Fibroblast of upper back skin (primary cell): ENCODE results near the gene RAB3A.
"Not testable (repeated sequence)": the region's sequence is repeated elsewhere in the genome, so short reads cannot be mapped to it uniquely, and the experiment has no call there.

Source experiments
- DNase-seq: peaks from one replicate; pipeline ENCODE4 v3.0.0-alpha.2; 2013

Gene RAB3A

DNA sequence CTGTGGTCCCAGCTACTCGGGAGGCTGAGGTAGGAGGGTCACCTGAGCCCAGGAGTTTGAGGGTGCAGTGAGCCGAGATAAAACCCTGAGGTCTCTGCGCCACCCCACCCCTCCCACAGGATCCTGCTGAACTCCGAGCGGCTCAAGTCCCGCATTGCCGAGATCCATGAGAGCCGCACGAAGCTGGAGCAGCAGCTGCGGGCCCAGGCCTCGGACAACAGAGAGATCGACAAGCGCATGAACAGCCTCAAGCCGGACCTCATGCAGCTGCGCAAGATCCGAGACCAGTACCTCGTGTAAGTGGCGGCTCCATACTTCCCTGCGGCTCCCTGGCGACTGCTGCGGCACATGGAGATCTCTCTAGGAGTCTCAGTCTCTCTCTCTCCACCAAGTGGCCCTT lies 36.8 kb downstream of the RAB3A start:
- DNase-seq = no peak

DNA sequence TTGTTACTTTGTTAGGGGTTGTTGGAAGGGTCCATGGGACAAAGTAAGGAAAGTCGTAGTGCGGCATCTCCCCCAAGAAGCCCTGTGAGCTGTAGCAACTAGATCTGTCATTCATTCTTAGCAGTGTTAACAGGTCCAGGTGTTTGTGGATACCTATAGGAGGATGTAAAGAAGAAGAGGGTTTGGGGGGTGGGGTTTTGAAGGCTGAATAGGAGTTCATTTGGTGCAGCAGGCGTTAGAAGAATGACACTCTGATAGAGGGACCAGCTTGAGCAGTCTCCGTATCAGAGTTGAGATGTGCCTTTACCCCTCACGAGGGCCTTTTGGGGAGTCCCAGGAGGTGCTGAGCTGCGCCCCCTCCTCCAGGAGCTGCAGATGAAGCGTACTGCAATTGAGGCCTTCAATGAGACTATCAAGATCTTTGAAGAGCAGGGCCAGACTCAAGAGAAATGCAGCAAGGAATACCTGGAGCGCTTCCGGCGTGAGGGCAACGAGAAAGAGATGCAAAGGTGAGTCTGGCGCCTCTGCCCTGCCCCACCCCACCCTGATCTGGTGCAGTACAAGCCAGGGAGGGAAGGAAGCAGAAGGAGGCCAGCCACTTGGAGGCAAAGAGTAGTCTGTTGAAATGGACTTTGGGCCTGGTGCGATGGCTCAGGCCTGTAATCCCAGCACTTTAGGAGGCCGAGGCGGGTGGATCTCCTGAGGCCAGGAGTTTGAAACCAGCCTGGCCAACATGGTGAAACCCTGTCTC lies 37.9 kb downstream of the RAB3A start:
- DNase-seq = no peak

DNA sequence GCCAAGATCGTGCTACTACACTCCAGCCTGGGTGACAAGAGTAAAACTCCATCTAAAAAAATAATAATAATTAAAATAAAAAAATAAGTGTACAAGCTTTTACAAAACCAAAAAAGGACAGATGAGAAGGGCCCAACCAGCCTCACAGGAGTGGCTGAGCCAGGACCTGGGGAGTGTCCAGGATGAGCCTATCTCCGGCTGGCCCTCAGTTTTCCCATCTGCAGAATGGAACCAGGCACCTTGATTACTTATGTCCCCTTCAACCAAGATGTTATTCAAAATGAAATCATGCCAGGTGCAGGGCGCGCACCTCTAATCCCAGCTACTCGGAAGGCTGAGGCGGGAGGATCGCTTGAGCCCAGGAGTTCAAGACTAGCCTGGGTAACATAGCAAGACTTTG lies 39.8 kb downstream of the RAB3A start:
- DNase-seq = no peak

DNA sequence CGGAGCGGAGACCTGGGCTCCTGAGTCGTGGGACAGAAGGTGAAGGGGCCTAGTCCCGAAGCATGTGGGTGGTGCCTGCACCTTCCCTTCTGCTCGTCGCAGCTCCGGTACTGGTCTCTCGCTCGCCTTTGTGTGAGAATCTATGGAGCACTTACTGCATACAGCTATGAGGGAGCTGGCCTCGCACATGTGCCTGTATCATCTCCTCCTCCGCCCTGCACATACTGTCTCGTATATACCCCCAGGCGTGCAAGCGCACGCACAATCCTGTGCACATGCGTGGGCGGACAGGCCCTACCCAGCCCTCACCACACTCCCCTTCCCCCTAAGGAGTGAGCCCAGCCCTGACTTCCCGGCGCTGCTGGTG lies 42.2 kb downstream of the RAB3A start:
- no peak for DNase-seq

DNA sequence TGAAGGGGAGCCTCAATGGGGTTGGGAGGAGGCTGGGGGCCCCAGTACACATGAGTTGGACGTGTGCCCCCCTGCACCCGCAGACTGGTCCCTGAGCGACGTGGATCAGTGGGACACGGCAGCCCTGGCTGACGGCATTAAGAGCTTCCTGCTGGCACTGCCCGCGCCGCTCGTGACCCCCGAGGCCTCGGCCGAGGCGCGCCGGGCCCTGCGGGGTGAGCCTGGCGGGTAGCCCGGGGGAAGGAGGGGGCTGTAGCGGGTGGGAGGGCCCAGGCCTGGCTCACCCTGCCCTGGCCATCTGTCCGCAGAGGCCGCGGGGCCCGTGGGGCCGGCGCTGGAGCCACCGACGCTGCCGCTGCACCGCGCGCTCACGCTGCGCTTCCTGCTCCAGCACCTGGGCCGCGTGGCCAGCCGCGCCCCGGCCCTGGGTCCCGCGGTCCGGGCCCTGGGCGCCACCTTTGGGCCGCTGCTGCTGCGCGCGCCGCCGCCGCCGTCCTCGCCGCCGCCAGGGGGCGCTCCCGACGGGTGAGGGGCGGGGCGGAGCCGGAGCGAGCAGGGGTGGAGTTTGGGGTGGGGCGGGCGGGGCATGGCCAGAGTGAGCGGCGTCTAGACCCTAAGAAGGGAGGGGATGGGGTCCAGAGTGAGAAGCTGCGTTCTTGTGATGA lies 42.7 kb downstream of the RAB3A start:
- DNase-seq = peak; percentile 51

DNA sequence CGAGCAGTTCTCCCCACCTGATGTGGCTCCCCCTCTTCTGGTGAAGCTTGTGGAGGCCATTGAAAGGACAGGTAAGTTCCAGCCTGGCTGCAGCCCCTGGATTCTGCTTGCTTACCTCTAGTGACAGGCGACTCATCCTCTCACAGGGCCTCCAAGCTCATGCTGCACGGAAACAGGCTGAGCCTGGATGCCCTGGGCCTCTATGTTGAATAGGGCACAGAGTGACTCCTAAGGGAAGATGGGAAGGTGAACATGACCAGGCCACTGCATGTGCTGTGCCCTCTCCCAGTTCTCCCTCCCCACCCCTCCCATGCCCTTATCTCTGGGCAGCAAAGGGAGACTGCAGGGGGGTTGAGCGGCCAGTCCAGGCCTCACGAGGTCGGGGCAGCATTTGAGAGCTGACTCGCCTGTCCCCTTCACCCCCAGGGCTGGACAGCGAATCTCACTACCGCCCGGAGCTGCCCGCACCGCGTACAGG lies 43.3 kb downstream of the RAB3A start:
- DNase-seq = no peak

DNA sequence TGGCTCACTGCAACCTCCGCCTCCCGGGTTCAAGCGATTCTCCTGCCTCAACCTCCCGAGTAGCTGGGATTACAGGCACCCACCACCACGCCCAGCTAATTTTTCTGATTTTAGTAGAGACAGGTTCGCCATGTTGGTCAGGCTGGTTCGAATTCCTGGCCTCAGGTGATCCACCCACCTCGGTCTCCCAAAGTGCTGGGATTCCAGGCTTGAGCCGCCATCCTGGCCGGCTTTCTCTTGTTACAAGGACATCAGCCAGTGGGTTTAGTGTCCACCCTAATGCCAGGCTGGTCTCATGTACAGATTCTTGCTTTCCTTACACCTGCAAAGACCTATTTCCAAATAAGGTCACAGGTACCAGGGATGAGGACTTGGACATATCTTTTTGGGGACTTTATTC lies 44.0 kb downstream of the RAB3A start:
- no peak for DNase-seq

DNA sequence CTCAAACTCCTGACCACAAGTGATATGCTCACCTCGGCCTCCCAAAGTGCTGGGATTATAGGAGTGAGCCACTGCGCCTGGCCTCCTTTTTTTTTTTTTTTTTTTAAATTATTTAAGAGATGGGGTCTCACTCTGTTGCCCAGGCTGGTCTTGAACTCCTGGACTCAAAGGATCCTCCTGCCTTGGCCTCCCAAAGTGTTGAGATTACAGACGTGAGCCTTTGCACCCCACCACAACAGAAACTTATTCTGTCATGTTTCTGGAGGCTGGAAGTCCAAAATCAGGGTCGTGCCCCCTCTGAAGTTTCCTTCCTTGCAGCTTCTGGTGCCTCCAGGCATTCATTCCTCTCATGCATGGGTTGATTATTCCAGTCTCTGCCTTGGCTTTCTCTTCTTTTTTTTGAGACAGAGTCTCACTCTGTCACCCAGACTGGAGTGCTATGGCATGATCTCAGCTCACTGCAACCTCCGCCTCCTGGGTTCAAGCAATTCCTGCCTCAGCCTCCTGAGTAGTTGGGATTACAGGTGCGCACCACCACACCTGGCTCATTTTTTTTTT lies 44.7 kb downstream of the RAB3A start:
- DNase-seq = not testable (repeated sequence)

DNA sequence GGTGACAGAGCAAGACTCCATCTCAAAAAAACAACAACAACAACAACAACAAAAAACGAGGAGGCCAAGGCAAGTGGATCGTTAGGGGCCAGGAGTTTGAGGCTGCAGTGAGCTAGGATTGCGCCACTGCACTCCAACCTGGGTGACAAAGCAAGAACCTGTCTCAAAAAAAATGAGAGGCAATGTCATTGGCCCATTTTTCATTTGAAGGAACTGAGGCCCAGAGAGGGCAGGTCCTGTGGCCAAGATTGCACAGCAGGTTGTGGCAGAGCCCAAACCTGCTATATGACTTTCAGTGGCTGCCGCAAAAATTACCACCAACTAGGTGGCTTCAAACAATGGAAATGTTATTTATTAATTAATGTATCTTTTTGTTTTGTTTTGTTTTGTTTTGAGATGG lies 45.4 kb downstream of the RAB3A start:
- DNase-seq = no peak

DNA sequence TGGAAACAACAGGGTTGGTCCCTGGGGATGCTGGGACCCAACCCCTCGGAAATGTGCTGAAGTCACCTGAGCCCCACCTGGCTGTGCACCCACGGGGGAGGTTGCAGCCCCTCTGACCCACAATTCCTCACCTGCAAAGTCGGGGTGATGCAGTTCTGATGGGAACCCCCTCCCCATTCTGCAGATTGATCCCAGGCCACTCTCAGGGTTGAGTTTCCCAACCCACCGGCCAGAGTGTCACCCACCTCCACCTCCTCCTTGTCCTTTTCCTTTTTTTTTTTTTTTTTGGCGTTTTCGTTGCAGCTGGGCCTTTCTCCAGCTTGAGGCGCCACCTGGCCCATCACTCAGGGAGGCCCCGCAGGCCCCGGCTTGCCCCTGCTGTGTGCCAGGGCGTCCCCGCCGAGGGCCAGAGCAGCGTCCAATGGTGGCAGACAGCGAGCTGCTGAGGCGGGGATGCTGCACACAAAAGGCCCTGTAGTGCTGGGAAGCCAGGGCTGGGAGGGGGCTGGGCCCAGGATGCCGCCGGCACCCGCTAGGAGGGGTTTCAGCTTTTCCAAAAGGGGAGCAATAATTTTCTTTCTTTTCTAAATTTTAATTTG lies 46.3 kb downstream of the RAB3A start:
- no peak for DNase-seq

DNA sequence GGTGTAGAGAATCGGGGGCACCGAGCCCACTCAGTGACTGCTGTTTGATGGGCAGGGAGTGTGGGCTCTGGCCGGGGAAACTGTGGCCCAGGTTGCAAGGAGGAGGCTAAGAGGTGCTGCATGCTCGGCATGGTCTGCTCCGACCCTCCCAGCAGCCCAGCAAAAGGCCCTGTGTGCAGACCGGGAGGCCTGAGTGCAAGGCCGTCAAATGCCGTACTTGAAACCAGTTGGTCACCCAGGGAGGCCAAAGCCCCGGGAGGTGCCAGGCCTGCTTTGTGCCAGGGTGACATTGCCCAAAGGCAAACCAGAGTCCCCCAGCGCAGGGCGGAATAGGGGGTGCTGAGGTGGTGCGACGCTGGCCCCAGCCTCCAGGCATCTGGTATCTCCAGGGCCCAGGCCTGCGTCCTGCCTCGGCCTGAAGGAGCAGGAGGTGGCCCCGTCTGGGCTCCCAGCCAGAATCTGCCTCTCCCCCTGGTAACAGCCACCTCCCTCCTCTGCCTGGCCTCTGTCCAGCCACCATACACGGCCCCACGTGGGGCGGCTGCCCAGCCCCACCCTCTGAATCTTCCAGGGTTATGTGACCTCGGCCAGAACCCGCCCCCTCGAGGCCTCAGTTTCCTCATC lies 46.9 kb downstream of the RAB3A start:
- DNase-seq = peak; percentile 72

DNA sequence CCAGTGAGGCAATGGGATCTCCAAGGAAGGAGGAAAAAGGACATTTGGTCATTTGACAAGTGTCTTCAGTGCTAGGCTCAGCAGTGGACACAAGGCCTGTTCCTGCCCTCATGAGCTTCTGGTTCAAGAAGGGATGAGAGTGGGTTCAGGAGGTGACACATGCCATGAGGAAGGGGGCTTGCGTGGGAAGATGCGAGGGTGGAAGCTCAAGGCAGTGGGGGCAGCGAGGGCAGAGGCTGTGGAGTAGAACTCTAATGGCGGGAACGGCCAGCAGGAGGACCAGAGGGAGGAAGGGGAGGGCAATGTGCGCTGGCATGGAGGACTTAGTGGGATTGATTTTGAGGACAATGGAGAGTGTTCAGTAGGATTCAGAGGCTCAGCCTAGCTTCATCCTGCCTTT lies 47.6 kb downstream of the RAB3A start:
- DNase-seq = no peak

DNA sequence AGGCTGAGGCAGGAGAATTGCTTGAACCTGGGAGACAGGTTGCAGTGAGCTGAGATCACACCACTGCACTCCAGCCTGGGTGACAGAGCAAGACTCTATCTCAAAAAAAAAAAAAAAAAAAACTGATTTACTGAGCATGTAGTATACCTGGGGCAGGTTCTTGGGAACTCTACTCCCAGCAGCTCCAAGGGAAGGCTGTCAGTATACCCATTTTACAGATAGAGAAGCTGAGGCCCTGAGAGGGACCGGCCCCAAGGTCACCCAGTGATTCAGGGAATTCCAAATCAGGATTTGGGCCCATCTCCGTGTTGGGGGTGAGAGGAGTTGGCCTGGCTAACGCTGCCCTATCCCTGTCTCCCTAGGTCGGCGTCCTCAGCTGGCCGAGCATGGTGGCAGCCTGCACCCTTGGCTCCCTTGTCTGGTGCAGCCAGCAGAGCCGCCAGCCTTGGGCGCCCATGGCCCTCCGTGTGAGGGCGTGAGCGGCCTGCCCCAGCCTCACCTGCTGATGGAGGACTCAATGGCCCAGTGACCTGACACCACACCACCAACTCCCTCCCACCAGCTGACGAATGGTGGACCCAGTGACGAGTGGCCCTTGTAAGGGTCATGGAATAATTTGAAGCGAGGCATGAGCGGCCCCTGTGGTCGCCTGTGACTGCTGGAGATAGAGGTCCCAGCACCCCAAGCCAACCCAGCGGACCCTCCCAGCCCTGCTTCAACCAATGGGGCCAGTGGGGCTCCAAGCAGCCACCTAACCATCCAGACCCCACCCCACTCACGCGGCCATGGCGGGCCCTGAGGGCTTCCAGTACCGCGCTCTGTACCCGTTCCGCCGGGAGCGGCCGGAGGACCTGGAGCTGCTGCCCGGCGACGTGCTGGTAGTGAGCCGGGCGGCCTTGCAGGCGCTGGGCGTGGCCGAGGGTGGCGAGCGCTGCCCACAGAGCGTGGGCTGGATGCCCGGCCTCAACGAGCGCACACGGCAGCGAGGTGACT lies 48.5 kb downstream of the RAB3A start:
- DNase-seq = no peak

DNA sequence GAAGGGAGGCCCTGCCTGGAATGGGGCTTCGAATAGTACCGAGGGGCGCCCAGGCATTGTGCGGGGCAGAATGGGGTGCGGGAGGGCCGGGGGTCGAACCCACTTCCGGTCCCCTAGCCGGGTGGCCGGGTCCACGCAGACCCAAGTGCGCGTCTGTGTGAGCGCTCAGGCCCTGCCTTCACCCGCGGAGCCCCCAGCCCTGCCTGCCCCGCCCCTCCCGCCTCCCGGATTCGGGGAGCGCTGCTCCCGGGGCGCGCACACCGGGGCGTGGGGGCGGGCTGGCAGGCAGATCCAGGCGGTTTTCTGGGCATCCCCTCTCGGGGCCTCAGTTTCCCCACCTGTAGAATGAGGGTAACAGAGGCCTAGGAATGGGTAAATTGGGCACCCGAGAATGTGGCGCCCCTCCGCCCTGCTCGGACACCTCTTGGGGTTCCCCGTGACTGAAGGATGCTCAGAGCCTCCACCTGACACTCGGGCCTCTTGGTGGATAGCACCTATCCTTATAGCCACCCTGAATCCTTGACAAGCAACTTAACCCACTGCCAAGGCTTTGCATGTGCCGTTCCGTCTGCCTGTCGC lies 50.2 kb downstream of the RAB3A start:
- no peak for DNase-seq

DNA sequence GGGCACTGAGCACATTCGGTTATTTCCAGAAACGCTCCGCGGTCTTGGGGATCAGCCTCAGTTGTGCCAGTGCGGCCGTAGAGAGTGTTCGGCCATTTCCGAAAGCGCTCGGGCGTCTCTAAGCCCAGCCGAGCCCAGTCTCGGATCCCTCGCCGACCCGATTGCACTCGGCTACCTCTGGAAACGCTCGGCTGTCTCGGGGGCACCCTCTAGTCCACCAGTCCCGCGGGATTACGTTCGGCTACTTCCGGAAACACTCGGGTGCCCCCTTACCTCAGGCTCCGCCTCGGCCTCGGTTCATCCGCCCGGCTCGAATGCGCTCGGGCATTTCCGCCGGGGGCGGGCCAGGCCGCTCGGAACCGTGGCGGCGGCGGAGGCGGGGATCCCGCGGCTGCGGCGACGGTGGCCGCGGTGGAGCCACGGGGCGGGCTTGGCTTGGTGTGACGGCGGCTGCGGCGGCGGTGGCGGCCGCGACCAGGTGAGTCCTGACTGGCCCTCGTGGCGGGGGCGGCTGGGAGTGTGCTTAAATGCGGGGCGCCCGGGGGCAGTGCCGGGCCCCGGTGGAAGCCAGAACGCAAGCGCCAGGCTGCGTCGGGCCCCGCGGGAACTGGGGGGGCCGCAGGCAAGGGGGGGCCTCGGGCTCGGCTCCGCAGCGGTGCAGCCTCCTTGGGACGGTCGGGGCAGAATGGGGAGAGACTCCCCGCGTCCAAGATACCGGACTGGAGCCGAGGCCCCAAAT lies 50.9 kb downstream of the RAB3A start, which contains the start of gene PIK3R2:
Gene PIK3R2 (plus strand): TSS at position 347 of the 739 bp plus-strand sequence. CDS start 2,717 bp downstream, outside the sequence.
- DNase-seq = peak; percentile 99

DNA sequence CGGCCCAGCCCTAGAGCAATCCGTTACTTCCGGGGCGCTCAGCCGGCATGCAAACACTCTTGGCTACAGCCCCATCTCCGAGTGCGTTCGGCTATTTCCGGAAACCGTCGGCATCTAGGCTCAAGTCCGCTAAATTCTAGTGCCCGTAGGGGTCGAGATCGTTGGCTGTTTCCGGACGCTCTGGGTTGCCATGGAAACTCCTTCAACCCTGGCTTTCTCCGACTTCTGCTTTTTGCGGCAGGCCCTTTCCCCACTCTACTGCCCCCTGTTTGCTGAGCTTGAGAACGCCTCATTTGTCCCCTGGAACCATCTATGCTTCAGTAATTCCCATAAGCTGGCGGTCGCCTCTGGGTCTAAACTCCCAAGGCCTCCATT lies 51.4 kb downstream of the RAB3A start:
- DNase-seq = peak; percentile 98

DNA sequence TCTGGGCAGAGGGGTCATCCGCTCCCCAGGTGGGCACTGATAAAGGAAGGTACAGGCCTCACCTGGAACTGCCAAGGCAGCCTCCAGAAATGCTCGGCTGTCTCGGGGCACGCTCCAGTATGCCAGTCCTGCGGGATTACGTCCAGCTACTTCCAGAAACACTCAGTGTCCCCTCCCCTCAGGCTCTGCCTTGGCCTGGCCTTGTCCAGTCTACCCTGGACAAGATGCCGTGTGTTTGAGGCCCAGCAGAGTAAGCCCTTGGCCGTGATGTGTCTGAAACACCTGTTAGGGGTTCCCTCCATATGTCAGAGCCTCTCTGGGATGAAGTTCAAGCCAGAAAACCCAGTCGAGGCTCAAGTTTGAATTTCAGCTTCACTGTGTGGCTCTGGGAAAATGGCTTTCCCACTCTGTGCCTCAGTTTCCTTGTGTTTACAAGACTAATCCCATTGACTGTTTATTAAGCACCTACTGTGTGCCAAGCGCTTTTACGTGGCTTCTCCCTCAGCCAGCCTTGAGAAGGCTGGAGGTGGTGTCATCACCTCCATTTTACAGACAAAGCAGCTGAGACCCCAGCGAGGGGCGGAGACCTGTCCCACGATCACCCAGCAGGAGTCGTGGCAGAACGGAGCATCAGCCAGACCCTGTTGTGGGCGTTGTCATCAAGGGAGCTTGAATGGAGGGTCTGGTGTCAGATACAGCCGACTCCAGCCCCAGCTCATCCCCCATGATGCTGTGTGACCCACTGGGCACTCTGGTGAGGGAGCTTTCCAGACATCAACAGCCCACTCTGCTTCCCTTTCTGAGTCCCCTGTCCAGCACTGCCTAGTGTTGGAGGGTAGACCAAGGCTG lies 52.8 kb downstream of the RAB3A start:
- DNase-seq = no peak

DNA sequence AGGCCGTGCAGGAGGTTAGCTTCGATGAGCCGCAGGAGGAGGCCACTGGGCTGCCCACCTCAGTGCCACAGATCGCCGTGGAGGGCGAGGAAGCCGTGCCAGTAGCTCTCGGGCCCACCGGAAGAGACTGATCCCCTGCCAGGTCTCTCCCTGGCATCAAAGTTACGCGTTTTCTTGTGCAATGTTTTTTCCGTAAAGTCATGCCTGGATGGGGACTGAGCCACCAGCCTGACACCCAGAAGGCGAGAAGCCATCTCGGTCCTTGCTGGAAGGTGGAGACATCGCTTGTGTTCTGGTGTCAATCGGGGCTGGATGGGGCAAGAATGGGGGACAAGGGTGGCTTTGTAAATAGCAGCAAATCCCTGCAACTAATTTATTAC lies 54.3 kb downstream of the RAB3A start:
- DNase-seq = no peak

DNA sequence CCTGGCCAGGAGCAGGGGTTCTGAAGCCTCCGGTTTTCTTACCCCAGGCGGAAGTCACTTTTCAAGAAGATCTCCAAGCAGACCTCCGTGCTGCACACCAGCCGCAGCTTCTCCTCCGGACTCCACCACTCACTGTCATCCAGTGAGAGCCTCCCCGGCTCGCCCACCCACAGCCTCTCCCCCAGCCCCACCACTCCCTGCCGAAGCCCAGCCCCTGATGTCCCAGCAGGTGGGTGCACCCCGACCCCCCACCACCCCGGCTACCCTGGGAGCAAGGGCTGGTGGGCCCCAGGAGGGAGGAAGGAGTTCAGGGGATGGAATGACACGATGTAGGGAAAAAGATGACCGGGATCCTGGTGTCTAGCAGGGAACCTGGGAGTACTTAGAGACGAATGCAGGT lies 56.4 kb downstream of the RAB3A start:
- DNase-seq = no peak
